PC-3 (cell line): ENCODE results near the gene DENND6B. TPM values are rescaled to one million over a fixed set of nuclear protein-coding genes. Genes with fewer than 3 reads are reported as not detected.
"Not testable (repeated sequence)": the region's sequence is repeated elsewhere in the genome, so short reads cannot be mapped to it uniquely, and the experiment has no call there.

Source experiments
- ATAC-seq: fragments of 200-7000 bp; cut with Tn5 transposase; 2 replicates; pipeline ENCODE4 v1.9.1; 2020; ENCODE audit warnings: mild to moderate bottlenecking, moderate library complexity
- BruUV-seq: library from RNA; stranded (reverse); fragments of 400-500 nt; replicated peaks from 2 replicates; lab custom pipeline; 2021; lab: Mats Ljungman, UMichigan
- CTCF ChIA-PET: fragments of 300-600 bp; sonication (Branson Sonifier 250); formaldehyde crosslinking; loops from one replicate; lab custom pipeline; 2022; ENCODE audit warnings: antibody characterized with exemption; lab: Charles Lee
- POLR2A ChIA-PET: fragments of 300-600 bp; sonication (Branson Sonifier 250); formaldehyde crosslinking; loops from one replicate; lab custom pipeline; 2022; ENCODE audit warnings: antibody characterized with exemption; ENCODE audit not compliant: unreplicated experiment; lab: Charles Lee
- DNase-seq: peaks from one replicate; pipeline ENCODE4 v3.0.0-alpha.2; 2015
- H2AFZ ChIP-seq: fragments of 300-600 bp; sonication (generic); 2 replicates; pipeline ENCODE4 v1.6.0; 2016; ENCODE audit warnings: antibody characterized with exemption, low read length
- H3F3A ChIP-seq: fragments of 300-600 bp; sonication (generic); one replicate; pipeline ENCODE4 v1.6.0; 2017; ENCODE audit warnings: antibody characterized with exemption, low read length, control low read depth, mild to moderate bottlenecking; ENCODE audit not compliant: unreplicated experiment
- H3K27ac ChIP-seq: fragments of 300-600 bp; sonication (generic); 2 replicates; pipeline ENCODE4 v1.5.1; 2016; ENCODE audit warnings: mild to moderate bottlenecking, low read length
- H3K27me3 ChIP-seq: fragments of 300-600 bp; sonication (generic); 2 replicates; pipeline ENCODE4 v1.6.1; 2016; ENCODE audit warnings: low read length, mixed read lengths
- H3K36me3 ChIP-seq: fragments of 300-600 bp; sonication (generic); 2 replicates; pipeline ENCODE4 v1.6.1; 2016; ENCODE audit warnings: low read depth, mixed run types, low read length, mixed read lengths
- H3K4me1 ChIP-seq: fragments of 300-600 bp; sonication (generic); 2 replicates; pipeline ENCODE4 v1.5.1; 2016; ENCODE audit warnings: low read length; ENCODE audit not compliant: insufficient read depth
- H3K4me2 ChIP-seq: fragments of 300-600 bp; sonication (generic); 2 replicates; pipeline ENCODE4 v1.6.0; 2016; ENCODE audit warnings: low read length
- H3K4me3 ChIP-seq: fragments of 300-600 bp; sonication (generic); 2 replicates; pipeline ENCODE4 v1.5.1; 2016; ENCODE audit warnings: mild to moderate bottlenecking, low read length, mixed read lengths
- H3K79me2 ChIP-seq: fragments of 300-600 bp; sonication (generic); 2 replicates; pipeline ENCODE4 v1.6.1; 2017; ENCODE audit warnings: low read length, mixed read lengths
- H3K9ac ChIP-seq: fragments of 300-600 bp; sonication (generic); 2 replicates; pipeline ENCODE4 v1.6.0; 2016; ENCODE audit warnings: mild to moderate bottlenecking, low read length
- H3K9me2 ChIP-seq: fragments of 300-600 bp; sonication (generic); replicated peaks from 2 replicates; pipeline ENCODE4 v1.6.1; 2016; ENCODE audit warnings: mixed run types, low read length, mixed read lengths
- H3K9me3 ChIP-seq: fragments of 300-600 bp; sonication (generic); 2 replicates; pipeline ENCODE4 v1.6.1; 2016; ENCODE audit warnings: low read length, mixed read lengths
- H4K20me1 ChIP-seq: fragments of 300-600 bp; sonication (generic); 2 replicates; pipeline ENCODE4 v1.6.1; 2016; ENCODE audit warnings: low read length, mixed read lengths
- EZH2 ChIP-seq: fragments of 300-600 bp; sonication (generic); IDR thresholded peaks from one replicate; pipeline ENCODE4 v1.6.1; 2017; ENCODE audit warnings: antibody characterized with exemption, mild to moderate bottlenecking, low read length; ENCODE audit not compliant: unreplicated experiment
- EZH2phosphoT487 ChIP-seq: fragments of 300-600 bp; sonication (generic); IDR thresholded peaks from 2 replicates; pipeline ENCODE4 v1.6.1; 2018; ENCODE audit warnings: mild to moderate bottlenecking, antibody characterized with exemption, low read length, borderline replicate concordance
- intact Hi-C: fragments of 100-400 bp; cut with micrococcal nuclease; formaldehyde crosslinking; loops from 2 replicates; pipeline ENCODE4 v1.9.0; 2023
- total RNA-seq: library from RNA; depleted of rRNA; stranded (reverse); fragments of >200 nt; gene quantifications from 2 replicates; pipeline ENCODE4 v1.2.3, GENCODE V29; 2014
- TF ChIP-seq, protein P1 (sequence below): fragments of 300-600 bp; sonication (generic); conservative IDR thresholded peaks from 2 replicates; pipeline ENCODE4 v1.5.1; 2017; ENCODE audit warnings: antibody characterized with exemption, low read depth, mild to moderate bottlenecking, low read length

The DENND6B gene
- total RNA-seq, 1 experiment from 2014 or later = 1.1 TPM

DNA sequence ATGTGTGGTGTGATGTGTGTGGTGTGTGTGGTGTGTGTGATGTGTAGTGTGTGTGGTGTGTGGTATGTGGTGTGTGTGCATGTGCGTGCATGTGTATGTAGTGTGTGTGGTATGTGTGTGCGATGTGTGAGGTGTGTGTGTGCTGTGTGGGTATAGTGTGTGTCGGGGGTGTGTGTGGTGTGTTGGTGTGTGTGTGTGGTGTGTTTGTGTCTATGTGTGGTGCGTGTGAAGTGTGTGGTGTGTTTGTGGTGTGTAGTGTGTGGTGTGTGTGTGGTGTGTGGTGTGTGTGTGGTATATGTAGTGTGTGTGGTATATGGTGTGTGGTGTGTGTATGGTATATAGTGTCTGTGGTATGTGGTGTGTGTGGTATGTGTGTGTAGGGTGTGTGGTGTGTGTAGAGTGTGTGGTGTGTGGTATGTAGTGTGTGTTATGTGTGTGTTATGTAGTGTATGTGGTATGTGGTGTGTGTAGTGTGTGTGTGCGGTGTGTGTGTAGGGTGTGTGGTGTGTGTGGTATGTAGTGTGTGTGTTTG lies 11.3 kb upstream of the DENND6B start:
- no peaks in the 10 kb centered on the region for H3K4me1 ChIP-seq
- H2AFZ ChIP-seq = no peak overlapping the region
- H3F3A ChIP-seq = no peaks in the 10 kb centered on the region
- no peak overlapping the region for H3K4me2 ChIP-seq
- H3K9ac ChIP-seq = no peak overlapping the region
- H3K9me2 ChIP-seq = no peaks in the 10 kb centered on the region
- H3K9me3 ChIP-seq = no peaks in the 10 kb centered on the region
- H4K20me1 ChIP-seq = no peaks in the 10 kb centered on the region
- no peaks in the 10 kb centered on the region for H3K27me3 ChIP-seq
- DNase-seq (no peak), ATAC-seq (no peak)
- H3K27ac ChIP-seq = no peak overlapping the region
- POLR2A ChIA-PET = no interaction called here
- no peaks in the 10 kb centered on the region for H3K79me2 ChIP-seq
- CTCF ChIA-PET = no interaction called here
- H3K4me3 ChIP-seq = no peak overlapping the region
- intact Hi-C loops = no loop called here
- no TSS peak for BruUV-seq
- H3K36me3 ChIP-seq = no peaks in the 10 kb centered on the region; the same call in 1 of the 2 replicates
- TF ChIP-seq EZH2phosphoT487 = no peak
- TF ChIP-seq EZH2 = no peak
- TF ChIP-seq, protein P1, sequence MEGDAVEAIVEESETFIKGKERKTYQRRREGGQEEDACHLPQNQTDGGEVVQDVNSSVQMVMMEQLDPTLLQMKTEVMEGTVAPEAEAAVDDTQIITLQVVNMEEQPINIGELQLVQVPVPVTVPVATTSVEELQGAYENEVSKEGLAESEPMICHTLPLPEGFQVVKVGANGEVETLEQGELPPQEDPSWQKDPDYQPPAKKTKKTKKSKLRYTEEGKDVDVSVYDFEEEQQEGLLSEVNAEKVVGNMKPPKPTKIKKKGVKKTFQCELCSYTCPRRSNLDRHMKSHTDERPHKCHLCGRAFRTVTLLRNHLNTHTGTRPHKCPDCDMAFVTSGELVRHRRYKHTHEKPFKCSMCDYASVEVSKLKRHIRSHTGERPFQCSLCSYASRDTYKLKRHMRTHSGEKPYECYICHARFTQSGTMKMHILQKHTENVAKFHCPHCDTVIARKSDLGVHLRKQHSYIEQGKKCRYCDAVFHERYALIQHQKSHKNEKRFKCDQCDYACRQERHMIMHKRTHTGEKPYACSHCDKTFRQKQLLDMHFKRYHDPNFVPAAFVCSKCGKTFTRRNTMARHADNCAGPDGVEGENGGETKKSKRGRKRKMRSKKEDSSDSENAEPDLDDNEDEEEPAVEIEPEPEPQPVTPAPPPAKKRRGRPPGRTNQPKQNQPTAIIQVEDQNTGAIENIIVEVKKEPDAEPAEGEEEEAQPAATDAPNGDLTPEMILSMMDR = no peak

DNA sequence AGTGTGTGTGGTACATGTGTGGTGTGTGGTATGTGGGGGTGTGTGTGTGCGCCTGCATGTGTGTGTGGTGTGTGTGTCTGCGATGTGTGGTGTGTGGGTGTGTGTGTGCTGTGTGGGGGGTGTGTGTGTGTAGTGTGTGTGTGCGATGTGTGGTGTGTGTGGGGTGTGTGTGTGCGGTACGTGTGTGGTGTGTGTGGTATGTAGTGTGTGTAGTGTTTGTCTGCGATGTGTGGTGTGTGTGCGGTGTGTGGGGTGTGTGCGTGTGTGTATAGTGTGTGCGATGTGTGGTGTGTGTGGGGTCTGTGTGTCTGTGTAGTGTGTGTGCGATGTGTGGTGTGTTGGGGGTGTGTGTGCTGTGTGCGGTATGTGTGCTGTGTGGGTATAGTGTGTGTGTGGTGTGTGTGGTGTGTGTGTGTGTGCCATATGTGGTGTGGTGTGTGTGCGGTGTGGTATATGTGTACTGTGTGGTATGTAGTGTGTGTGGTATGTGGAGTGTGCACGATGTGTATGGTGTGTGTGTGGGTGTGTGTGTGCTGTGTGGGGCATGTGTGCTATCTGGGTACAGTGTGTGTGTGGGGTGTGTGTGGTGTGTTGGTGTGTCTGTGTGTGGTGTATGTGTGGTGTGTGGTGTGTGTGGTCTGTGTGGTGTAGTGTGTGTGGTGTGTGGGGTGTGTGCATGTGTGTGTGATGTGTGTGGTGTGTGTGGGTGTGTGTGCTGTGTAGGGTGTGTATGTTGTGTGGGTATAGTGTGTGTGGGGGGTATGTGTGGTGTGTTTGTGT lies 10.6 kb upstream of the DENND6B start:
- Histone ChIP-seq H3K27me3 (no peaks in the 10 kb centered on the region), H3K36me3 (no peaks in the 10 kb centered on the region; the same call in 1 of the 2 replicates), H3K4me3 (no peak overlapping the region), H3K79me2 (no peaks in the 10 kb centered on the region), H3K9me3 (no peaks in the 10 kb centered on the region), H4K20me1 (no peaks in the 10 kb centered on the region), H3K4me1 (no peaks in the 10 kb centered on the region), H3K9ac (no peak overlapping the region), H3K9me2 (no peaks in the 10 kb centered on the region), H3F3A (no peaks in the 10 kb centered on the region), H3K27ac (no peak overlapping the region), H2AFZ (no peak overlapping the region), H3K4me2 (no peak overlapping the region)
- ChIA-PET POLR2A (no interaction called here), CTCF (no interaction called here)
- DNase-seq (no peak), ATAC-seq (no peak)
- intact Hi-C loops = no loop called here
- TF ChIP-seq EZH2 = no peak
- no peak for TF ChIP-seq EZH2phosphoT487
- TF ChIP-seq, protein P1 = no peak
- no TSS peak for BruUV-seq

DNA sequence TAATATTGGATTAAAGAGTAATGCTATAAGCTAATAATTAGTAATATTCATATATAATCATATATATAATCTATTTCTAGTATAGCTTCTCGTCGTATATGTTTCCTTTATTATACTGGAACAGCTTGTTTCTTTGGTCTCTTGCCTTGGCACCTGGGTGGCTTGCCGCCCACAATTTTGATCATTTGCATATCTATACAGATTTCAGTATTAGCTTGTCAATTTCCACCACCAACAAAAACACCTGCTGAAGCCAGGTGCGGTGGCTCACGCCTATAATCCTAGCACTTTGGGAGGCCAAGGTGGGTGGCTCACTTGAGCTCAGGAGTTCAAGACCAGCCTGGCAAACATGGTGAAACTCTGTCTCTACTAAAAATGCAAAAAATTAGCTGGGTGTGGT lies 7.6 kb upstream of the DENND6B start:
- H3K4me3 ChIP-seq, H3K36me3 ChIP-seq, H4K20me1 ChIP-seq, BruUV-seq, DNase-seq, H3K4me2 ChIP-seq, H3K79me2 ChIP-seq, H3K9ac ChIP-seq, H3K9me2 ChIP-seq, H3K27ac ChIP-seq, H2AFZ ChIP-seq, intact Hi-C loops, POLR2A ChIA-PET, CTCF ChIA-PET, ATAC-seq, H3K9me3 ChIP-seq, H3K27me3 ChIP-seq, H3F3A ChIP-seq: not testable (repeated sequence)
- H3K4me1 ChIP-seq = peaks cover 10% of the 10 kb centered on the region
